Body of pancreas (tissue), 4 donors: ENCODE measurements around the gene OR1I1.

Experiments used
- POLR2A ChIP-seq, 3 donors: fragments of 450-650 bp; IDR thresholded peaks; one replicate each; pipeline ENCODE4 v1.6.1; 2016; ENCODE audit warnings: antibody characterized with exemption in 3 of 3, mild to moderate bottlenecking in 2 of 3
- TF ChIP-seq, protein P1 (sequence below), 7 experiments: fragments of 450-650 bp in 4 of 7; fragments of 200-600 bp in 3 of 7; sonication (generic) in 3 of 7; IDR thresholded peaks; one replicate each; pipeline ENCODE4 v1.5.1; 2016 to 2019; ENCODE audit warnings: antibody characterized with exemption in 7 of 7

DNA sequence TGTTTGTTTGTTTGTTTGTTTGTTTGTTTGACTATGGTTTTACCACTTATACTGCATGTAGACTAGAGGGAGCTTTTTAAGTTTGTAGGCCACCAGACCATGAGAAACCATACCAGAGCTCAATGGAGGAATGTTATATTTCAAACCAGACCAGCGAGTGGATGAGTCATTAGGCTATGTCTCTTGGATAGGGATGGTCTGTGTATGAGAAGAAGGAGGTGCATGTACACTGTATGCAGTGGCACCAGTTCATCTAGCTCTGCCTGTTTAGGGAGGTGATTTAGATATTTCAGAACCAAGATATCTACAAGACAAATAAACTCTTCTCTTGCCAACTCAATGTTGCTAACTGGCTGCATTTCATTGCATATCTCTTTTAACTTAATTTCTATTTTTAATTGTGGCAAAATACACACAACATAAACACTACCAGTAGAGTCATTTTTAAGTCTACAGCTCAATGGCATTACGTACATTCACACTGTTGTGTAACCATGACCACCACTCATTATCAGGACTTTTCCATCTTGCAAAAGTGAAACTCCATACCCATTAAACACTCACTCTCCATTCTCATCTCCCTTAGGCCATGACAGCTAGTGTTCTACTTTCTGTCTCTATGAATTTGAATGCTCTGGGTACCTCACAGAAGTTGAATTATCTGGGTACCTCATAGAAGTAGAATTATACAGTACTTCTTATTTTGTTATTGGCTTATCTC, 54.4 kb downstream of the OR1I1 start:
- no peak for TF ChIP-seq POLR2A (IDR thresholded peaks at IDR 0.05)
- TF ChIP-seq, protein P1, sequence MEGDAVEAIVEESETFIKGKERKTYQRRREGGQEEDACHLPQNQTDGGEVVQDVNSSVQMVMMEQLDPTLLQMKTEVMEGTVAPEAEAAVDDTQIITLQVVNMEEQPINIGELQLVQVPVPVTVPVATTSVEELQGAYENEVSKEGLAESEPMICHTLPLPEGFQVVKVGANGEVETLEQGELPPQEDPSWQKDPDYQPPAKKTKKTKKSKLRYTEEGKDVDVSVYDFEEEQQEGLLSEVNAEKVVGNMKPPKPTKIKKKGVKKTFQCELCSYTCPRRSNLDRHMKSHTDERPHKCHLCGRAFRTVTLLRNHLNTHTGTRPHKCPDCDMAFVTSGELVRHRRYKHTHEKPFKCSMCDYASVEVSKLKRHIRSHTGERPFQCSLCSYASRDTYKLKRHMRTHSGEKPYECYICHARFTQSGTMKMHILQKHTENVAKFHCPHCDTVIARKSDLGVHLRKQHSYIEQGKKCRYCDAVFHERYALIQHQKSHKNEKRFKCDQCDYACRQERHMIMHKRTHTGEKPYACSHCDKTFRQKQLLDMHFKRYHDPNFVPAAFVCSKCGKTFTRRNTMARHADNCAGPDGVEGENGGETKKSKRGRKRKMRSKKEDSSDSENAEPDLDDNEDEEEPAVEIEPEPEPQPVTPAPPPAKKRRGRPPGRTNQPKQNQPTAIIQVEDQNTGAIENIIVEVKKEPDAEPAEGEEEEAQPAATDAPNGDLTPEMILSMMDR (IDR thresholded peaks at IDR 0.05) = no peak
